PC-9 (cell line): ENCODE data around the gene DAGLB. TPM values are rescaled to one million over a fixed set of nuclear protein-coding genes. Genes with fewer than 3 reads are reported as not detected.

Experiments
- BruUV-seq: library from RNA; stranded (reverse); fragments of 400-500 nt; replicated peaks from 2 replicates; lab custom pipeline; 2021; lab: Mats Ljungman, UMichigan
- CTCF ChIA-PET: fragments of 300-600 bp; sonication (Branson Sonifier 250); formaldehyde crosslinking; loops from one replicate; lab custom pipeline; 2022; ENCODE audit warnings: antibody characterized with exemption; lab: Charles Lee
- POLR2A ChIA-PET: fragments of 300-600 bp; sonication (Branson Sonifier 250); formaldehyde crosslinking; loops from one replicate; lab custom pipeline; 2022; ENCODE audit warnings: antibody characterized with exemption; ENCODE audit not compliant: unreplicated experiment; lab: Charles Lee
- DNase-seq, 2 experiments: peaks; one replicate each; pipeline versions ENCODE4 v3.0.0 to v3.0.0-alpha.2; 2015 to 2022; ENCODE audit warnings: mixed read lengths in 1 of 2
- H2AFZ ChIP-seq: fragments of 200-600 bp; sonication (generic); 2 replicates; pipeline ENCODE4 v1.8.1; 2017; ENCODE audit warnings: antibody characterized with exemption
- H3F3A ChIP-seq: fragments of 200-600 bp; sonication (generic); 2 replicates; pipeline ENCODE4 v1.8.1; 2017; ENCODE audit warnings: antibody characterized with exemption, mild to moderate bottlenecking, low read depth; ENCODE audit not compliant: insufficient read depth
- H3K27ac ChIP-seq: fragments of 200-600 bp; sonication (generic); 2 replicates; pipeline ENCODE4 v1.6.1; 2016; ENCODE audit warnings: mixed run types
- H3K27me3 ChIP-seq: fragments of 200-600 bp; sonication (generic); 2 replicates; pipeline ENCODE4 v1.6.1; 2016; ENCODE audit warnings: low read depth, mixed run types; ENCODE audit not compliant: insufficient read depth
- H3K36me3 ChIP-seq: fragments of 200-600 bp; sonication (generic); 2 replicates; pipeline ENCODE4 v1.6.1; 2016; ENCODE audit warnings: low read depth, mixed run types
- H3K4me1 ChIP-seq: fragments of 200-600 bp; sonication (generic); replicated peaks from 2 replicates; pipeline ENCODE4 v1.6.1; 2016; ENCODE audit warnings: mixed run types; ENCODE audit not compliant: insufficient read depth
- H3K4me2 ChIP-seq: fragments of 200-600 bp; sonication (generic); 2 replicates; pipeline ENCODE4 v1.6.1; 2017; ENCODE audit warnings: mixed run types
- H3K4me3 ChIP-seq: fragments of 200-600 bp; sonication (generic); 2 replicates; pipeline ENCODE4 v1.6.1; 2016; ENCODE audit warnings: mixed run types
- H3K79me2 ChIP-seq: fragments of 200-600 bp; sonication (generic); 2 replicates; pipeline ENCODE4 v1.6.1; 2017; ENCODE audit warnings: low read depth, mixed run types
- H3K9me2 ChIP-seq: fragments of 200-600 bp; sonication (generic); 2 replicates; pipeline ENCODE4 v1.8.1; 2017; ENCODE audit warnings: mild to moderate bottlenecking; ENCODE audit not compliant: insufficient read depth
- H3K9me3 ChIP-seq: fragments of 200-600 bp; sonication (generic); 2 replicates; pipeline ENCODE4 v1.8.1; 2016; ENCODE audit warnings: low read depth; ENCODE audit not compliant: insufficient read depth
- H4K20me1 ChIP-seq: fragments of 200-600 bp; sonication (generic); 2 replicates; pipeline ENCODE4 v1.8.1; 2017; ENCODE audit not compliant: insufficient read depth
- EZH2 ChIP-seq: fragments of 200-600 bp; sonication (generic); IDR thresholded peaks from 2 replicates; pipeline ENCODE4 v1.8.0; 2017; ENCODE audit warnings: antibody characterized with exemption, low read depth
- intact Hi-C: fragments of 100-400 bp; cut with micrococcal nuclease; formaldehyde crosslinking; loops from one replicate; pipeline ENCODE4 v1.10.0; 2022; ENCODE audit not compliant: unreplicated experiment
- total RNA-seq: library from RNA; stranded (reverse); gene quantifications from 2 replicates; pipeline ENCODE4 v1.2.3, GENCODE V29; 2021
- TF ChIP-seq, protein P1 (sequence below): fragments of 200-600 bp; sonication (generic); conservative IDR thresholded peaks from 2 replicates; pipeline ENCODE4 v1.6.1; 2017; ENCODE audit warnings: mixed run types, antibody characterized with exemption, mild to moderate bottlenecking, moderate library complexity

DAGLB gene
- total RNA-seq, 1 experiment from 2014 or later: 46.7 TPM

DNA sequence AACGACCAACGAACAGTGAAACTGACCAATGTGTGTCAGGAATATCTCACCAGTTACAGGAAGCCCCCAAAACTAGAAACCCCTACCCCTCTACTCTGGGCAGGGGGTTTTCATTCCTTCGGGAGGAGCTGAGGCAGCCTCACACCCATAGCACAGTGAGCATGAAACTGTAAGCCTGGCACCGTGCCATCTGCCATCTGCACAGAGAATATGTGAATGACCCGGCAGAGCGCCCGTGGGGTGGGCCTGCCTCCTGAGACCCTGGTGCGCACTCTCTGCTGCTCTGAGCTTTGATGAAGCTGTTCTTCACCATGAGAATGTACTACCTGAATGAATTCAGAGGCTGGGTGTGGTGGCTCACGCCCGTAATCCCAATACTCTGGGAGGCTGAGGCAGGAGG is 27.1 kb downstream of the DAGLB start:
- Histone ChIP-seq H3K4me3 (no peak overlapping the region), H4K20me1 (no peaks in the 10 kb centered on the region), H3K36me3 (peaks cover 28% of the 10 kb centered on the region), H3K79me2 (0 out of 2 replicates have a peak, but pooled peaks cover 2% of the 10 kb centered on the region), H3K27me3 (no peaks in the 10 kb centered on the region), H3F3A (peaks cover 43% of the 10 kb centered on the region; the same call in 1 of the 2 replicates), H3K4me2 (no peak overlapping the region), H3K4me1 (0 out of 2 replicates have a peak, but pooled peaks cover 3% of the 10 kb centered on the region), H2AFZ (no peak overlapping the region), H3K9me2 (no peaks in the 10 kb centered on the region), H3K9me3 (no peaks in the 10 kb centered on the region), H3K27ac (no peak overlapping the region)
- TF ChIP-seq EZH2: no peak
- TF ChIP-seq, protein P1, sequence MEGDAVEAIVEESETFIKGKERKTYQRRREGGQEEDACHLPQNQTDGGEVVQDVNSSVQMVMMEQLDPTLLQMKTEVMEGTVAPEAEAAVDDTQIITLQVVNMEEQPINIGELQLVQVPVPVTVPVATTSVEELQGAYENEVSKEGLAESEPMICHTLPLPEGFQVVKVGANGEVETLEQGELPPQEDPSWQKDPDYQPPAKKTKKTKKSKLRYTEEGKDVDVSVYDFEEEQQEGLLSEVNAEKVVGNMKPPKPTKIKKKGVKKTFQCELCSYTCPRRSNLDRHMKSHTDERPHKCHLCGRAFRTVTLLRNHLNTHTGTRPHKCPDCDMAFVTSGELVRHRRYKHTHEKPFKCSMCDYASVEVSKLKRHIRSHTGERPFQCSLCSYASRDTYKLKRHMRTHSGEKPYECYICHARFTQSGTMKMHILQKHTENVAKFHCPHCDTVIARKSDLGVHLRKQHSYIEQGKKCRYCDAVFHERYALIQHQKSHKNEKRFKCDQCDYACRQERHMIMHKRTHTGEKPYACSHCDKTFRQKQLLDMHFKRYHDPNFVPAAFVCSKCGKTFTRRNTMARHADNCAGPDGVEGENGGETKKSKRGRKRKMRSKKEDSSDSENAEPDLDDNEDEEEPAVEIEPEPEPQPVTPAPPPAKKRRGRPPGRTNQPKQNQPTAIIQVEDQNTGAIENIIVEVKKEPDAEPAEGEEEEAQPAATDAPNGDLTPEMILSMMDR: no peak
- no peak for DNase-seq
- ChIA-PET POLR2A (no interaction called here), CTCF (no interaction called here)
- BruUV-seq: no TSS peak
- intact Hi-C loops: no loop called here

DNA sequence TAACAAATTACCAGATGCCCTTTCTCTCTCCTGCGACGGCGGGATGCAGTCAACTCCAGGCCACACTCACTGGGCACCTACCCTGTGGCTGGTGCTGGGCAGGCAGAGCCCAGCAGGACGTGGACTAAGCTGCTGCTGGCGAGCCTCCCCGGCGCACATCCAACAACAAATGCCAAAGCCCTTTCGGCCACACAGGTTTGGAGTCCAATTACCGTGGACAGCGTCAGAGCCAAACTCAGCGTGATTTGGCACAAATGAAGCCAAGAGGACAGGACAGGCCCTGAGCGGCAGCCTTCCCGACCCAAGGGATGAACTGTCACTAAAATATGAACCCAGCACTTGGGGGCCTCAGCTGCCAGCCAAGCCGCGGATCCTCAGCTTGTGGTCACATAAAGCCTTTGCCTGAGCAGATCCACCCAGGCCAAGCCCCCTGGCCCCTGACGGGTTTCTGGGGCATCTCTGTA is 28.4 kb downstream of the DAGLB start:
- no peaks in the 10 kb centered on the region for H3K27me3 ChIP-seq
- POLR2A ChIA-PET: no interaction called here
- peaks cover 32% of the 10 kb centered on the region for H3K36me3 ChIP-seq
- peaks cover 53% of the 10 kb centered on the region; the same call in 1 of the 2 replicates for H3F3A ChIP-seq
- no peaks in the 10 kb centered on the region for H3K9me2 ChIP-seq
- H3K4me2 ChIP-seq: no peak overlapping the region
- H4K20me1 ChIP-seq: no peaks in the 10 kb centered on the region
- H3K4me1 ChIP-seq: 0 out of 2 replicates have a peak, but pooled peaks cover 3% of the 10 kb centered on the region
- CTCF ChIA-PET: no interaction called here
- no peak overlapping the region for H3K27ac ChIP-seq
- H3K4me3 ChIP-seq: no peak overlapping the region
- no TSS peak for BruUV-seq
- TF ChIP-seq EZH2: no peak
- TF ChIP-seq, protein P1: no peak
- H2AFZ ChIP-seq: no peak overlapping the region
- H3K79me2 ChIP-seq: 0 out of 2 replicates have a peak, but pooled peaks cover 2% of the 10 kb centered on the region
- intact Hi-C loops: no loop called here
- H3K9me3 ChIP-seq: no peaks in the 10 kb centered on the region
- no peak for DNase-seq

DNA sequence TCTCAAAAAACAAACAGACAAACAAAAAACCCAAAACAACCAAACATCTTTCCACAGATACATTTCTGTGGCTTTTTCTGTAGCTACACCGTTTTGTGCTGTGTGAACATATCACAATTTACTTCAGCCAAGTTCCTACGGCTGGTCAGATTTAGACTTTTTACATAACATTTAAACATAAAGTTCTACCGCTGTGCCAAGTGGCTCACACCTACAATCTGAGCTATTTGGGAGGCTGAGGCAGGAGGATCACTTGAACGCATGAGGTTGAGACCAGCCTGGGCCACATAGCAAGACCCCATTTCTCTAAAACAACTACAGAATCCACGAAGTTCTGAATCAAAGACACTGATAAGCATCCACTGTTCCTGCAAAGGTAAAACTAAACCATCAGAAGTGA is 30.3 kb downstream of the DAGLB start:
- H3K36me3 ChIP-seq: peaks cover 31% of the 10 kb centered on the region
- no peak overlapping the region for H2AFZ ChIP-seq
- no peaks in the 10 kb centered on the region for H4K20me1 ChIP-seq
- H3K4me2 ChIP-seq: no peak overlapping the region
- peaks cover 54% of the 10 kb centered on the region; the same call in 1 of the 2 replicates for H3F3A ChIP-seq
- no TSS peak for BruUV-seq
- no peaks in the 10 kb centered on the region for H3K9me2 ChIP-seq
- intact Hi-C loops: no loop called here
- no peak overlapping the region for H3K27ac ChIP-seq
- TF ChIP-seq, protein P1: no peak
- no peak for TF ChIP-seq EZH2
- no peak overlapping the region for H3K4me3 ChIP-seq
- ChIA-PET CTCF (interaction anchor here (0.6 kb wide), 1 partner anchor 15 kb away, joined by 6 read pairs; no protein-coding TSS in a partner anchor), POLR2A (interaction anchor here (0.7 kb wide), 1 partner anchor 19 kb away, joined by 3 read pairs; no protein-coding TSS in a partner anchor)
- no peaks in the 10 kb centered on the region for H3K27me3 ChIP-seq
- H3K9me3 ChIP-seq: no peaks in the 10 kb centered on the region
- H3K79me2 ChIP-seq: 0 out of 2 replicates have a peak, but pooled peaks cover 2% of the 10 kb centered on the region
- 0 out of 2 replicates have a peak, but pooled peaks cover 3% of the 10 kb centered on the region for H3K4me1 ChIP-seq
- no peak for DNase-seq
